Umbilical cord (tissue), 2 donors: ENCODE results near the gene FH. TPM values are rescaled to one million over a fixed set of nuclear protein-coding genes. Genes with fewer than 3 reads are reported as not detected.
A peak's percentile ranks its signal among the peaks of the same experiment; 100 is the strongest.

Experiments used
- DNase-seq: peaks from one replicate; pipeline ENCODE4 v3.0.0-alpha.2; 2015; ENCODE audit warnings: low spot score
- total RNA-seq: library from RNA; depleted of rRNA; stranded (reverse); fragments of >200 nt; gene quantifications from one replicate; pipeline ENCODE4 v1.2.3, GENCODE V29; 2014; ENCODE audit warnings: low replicate concordance; ENCODE audit not compliant: insufficient read depth

Gene FH
- total RNA-seq, 1 donor from 2014 or later, result 37.1 TPM

DNA sequence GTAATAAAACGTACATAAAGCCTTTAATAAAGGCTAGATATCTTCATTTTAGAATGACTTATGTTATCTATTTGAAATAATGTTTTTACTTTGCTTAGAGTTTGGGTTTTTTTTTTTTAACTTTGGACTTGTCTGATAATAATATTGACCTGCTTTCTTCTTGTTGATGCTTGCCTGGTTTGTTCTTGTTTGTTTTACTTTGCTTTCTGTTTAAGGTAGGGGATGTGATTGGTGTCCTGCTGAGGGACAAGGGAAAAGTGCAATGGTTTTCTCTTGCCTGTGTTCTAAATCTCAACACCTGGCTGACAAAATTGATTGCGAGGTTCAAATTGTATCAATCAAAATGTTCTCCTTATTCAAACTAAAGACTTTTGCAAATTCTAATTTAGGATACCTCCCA lies 2.2 kb upstream of the FH start:
- no peak for DNase-seq

DNA sequence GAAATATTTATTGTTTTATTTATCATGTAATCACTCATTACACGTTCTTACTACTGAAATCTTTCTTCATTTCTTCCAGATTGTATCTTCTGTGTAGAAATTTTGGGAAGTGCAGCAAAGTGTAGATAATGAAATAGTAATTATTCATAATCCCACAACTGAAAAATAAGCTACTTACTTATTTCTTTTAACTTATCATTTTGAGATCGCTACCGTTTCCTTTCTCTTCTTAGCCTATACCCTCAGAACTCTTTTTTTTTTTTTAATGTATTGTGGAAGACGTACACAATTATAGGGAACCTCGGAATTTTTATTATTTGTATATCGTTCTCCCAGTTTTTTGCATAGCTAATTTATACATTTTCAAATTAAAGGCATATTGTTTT lies 518 bp upstream of the FH start:
- no peak for DNase-seq

DNA sequence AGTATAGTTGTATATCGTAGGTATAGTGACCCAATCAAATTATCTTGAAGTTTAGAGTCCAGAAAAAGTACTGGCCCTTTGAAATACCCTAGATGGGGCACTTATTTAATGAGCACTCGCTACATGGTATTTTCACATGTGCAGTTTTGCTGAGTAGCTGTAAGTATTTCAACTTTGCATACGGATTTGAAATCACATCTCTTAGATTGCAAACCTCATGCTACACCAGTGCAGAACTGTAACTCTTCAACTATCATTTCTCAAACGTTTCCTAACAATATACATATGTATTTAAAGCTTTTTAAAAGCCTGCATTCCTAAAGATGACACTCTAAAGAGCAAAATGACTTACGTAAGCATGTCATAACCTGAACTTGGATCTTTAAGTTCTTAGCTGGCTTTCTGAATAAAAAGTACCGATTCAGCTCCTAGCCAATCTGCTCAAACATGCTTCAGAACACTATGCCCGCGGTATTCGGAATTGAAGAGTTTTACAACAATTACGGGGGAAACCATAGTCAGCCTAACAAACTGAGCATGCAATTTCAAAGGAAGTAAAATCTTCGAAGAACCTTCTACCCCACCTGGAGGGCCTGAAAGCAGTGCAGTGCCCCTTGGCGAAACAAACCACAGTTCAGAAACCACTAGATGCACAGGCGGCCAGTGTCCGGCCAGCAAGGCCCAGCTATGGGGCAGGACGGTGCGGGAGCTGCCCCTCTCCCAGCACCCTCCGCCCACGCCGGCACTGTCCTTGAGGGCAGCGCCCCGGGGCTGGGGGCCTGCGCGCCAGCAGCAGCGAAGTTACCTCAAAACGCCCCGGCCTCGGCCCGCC lies 863 bp downstream of the FH start:
- peak; percentile 28 for DNase-seq

DNA sequence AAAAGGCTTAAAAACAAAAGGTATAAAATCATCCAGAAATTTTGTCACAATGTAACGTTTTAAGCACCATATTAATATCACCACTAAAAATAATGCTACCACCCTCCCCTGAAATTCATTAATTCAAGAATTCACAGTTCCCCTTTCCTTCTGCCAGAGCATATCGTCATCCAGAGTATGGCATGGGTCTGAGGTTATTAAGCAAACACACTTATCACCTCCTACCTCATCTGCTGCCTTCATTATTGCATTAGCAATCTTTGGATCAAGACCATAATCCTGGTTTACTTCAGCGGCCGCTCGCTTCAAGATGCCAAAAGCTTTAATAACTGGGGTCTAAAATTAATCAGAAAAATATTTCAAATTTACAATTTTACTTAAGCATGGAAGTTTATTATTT lies 6.2 kb downstream of the FH start:
- no peak for DNase-seq

DNA sequence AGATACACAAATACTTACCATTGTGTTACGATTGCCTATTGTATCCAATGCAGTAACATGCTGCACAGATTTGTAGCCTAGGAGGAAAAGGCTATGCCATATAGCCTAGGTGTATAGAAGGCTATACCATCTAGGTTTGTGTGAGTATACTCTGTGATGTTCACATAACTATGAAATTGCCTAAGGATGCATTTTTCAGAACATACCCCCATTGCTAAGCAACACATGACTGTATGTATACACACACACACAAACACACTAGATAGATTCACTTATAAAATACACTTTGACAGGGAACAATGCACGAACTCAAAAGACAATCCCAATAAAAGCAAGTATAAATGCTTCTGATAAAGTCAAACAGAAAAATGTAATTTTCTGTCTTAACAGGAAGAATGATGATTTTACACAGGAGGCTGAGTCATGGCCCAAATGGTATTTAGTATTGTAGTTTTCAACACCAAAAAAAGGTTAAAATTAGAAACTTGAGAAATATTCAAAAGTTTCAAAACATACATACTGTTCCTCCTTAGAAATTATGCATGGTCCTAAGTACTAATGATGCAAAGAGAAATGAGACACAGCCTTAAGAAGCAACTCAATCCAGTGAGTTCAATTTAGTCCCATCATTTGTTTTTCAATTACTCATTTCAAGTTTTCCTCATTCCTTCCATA lies 12.2 kb downstream of the FH start:
- no peak for DNase-seq

DNA sequence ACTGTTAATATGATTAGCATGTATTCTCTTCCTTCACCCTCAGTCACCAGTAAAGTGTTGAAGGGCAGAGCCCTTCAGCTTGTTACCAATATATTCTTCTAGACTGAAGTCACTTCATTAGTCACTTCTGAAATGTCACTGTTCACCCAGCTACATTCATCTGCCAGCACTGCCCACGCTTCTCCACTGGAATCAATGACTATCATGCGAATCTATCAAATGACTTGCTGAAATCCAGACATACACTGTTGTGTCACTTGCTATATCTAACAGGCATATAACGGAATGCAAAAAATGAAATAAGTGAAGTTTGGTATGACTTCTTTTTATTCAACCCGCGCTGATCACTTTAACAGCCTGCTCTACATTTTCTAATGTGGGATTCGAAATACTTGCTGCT lies 16.1 kb downstream of the FH start:
- DNase-seq, result no peak

DNA sequence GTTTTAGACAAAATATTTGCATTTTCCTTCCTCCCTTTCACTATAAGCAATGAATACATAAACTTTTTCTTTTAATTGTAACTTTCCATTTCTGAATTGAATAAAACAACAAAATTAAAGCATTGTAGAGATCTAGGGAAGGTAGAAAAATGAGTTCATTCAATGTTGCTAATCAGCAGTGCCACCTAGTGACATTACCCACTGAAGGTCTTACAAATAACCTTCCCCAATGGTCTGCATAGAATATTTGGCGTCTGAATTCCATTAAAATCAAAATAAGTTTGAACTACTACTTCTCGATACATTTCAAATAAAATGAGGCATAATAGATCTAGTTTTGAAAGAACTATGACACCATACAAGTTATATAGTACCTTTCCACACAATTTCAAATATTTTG lies 19.6 kb downstream of the FH start:
- DNase-seq, result peak; percentile 16

DNA sequence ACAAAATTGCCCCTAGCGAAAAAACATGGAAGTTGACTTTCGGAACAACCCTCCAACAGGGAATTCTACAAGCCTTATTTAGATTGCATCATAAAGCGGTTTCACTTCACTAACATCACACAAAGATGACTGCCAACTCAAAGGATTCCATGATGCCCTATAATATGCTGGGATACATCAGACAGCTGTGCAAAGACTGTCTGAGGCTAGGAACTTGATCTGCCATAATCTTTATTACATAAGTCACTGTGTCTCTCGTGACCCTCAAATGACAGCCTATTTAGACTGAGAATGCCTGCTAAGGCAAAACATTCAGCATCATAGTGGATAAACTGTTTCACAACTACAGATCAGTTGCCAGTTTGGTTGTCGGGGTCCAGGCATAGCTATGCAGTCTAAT lies 23.8 kb downstream of the FH start:
- no peak for DNase-seq

DNA sequence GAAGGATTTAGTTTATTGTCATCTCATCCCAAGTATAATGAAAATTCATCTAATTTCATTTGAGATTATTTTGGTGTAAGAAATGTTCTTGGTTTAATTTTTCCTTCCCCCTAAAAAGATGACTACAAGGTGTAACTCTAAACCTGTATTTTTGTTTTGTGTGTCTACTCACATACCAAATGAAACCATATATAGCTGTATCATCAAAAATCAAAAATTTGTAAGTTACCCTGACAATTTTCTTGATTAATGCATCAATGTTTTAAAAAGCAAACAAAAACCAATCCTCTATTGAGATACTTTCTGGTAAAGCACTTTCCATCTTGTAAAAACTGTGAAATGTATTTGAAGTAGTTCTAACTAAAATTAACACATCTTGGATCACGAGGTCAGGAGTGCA lies 30.8 kb downstream of the FH start:
- DNase-seq, result no peak

DNA sequence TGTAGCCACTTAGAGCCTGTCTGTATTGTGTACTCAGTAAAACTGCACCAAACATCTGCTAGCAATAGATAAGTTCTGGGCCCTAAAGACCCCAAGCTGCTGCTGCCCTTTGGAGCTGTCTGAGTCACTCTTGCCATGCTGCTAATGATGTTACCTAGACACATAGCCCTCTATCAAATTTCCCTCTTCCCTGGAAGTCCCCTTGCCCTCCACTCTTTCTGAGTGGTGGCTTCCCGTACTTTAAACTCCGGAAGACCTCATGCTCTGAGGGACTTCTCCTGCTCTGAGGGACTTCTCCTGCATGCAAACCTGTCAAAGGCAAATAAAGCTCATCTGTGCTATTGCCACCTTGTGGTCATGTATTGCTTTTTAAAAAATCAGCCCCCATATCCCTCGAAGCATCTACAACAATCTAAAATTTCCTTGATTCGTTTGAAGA lies 34.0 kb downstream of the FH start:
- DNase-seq, result no peak

DNA sequence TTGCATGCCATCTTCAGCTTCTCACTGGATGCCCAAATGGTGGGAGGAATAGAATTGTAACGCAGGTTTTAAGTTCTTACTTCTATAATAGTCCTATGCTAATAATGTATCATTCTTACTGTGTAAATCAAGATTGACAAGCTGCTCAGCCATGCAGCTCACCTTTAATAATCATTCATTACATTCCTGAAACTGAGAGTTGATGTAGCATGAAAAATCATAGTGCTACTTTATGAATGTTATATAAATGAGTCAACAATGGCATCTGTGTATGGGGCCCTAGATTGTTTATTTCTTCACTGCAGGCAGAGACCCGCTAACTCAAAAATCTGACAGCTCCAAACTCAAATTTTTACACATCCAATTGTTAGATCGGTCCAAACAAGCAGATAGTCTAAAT lies 34.4 kb downstream of the FH start:
- no peak for DNase-seq

DNA sequence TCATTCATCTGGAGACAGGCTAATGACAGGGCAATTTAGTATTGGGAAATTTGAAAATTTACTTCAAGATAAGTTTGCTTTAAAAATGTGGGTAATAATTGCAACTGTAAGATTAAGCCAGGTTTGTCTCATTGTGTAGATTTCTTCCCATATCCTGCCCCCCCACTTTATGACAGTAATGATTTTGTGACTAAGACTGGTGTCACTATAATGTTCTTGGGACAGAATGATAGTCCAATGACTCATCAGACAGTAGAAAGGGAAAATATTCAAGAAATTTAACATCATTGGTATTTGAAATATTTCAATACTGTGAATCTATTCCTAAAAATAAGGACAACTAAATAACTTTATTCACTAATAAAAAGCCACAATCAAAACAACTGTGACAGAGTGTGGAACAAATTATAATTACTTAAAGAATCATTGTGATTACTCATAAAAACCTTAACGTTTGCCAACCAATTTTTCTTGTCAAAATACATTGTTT lies 36.7 kb downstream of the FH start:
- DNase-seq, result no peak

DNA sequence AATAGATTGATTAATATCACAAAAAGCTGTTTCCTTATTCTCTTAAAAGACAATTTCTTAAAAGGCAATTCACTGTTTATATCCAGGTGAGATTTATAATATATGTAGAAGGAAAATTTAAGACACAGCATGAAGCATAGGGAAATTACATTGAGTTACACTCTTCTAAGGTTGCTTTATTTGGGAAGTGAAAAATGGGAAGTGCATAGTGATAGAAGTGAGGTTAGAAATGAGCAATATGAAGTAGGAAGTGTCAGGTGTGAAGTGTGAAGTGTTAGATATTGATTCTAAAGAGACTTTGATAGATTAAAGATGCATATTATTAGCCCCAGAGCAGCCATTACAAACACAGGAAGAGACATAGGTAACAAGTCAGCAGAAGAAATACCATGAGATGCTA lies 40.3 kb downstream of the FH start:
- DNase-seq, result no peak

DNA sequence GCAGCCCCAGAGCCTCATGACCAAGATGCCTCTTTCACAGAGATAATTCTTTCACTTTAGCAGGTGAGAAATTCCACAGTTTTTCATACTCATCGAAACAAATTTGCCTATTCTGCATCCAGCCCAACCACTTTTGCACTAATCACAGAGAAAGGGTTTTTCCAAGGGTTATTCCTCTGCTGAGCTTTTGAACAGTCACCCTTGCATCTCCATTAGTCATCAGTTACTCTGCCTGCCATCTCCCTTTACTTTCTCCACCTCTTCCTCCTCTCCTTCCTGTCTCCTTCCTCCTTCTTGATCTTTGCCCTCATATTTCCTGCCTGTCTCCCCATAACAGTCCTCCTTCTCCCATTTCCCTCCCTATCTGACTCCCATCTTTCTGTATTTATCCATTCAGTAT lies 43.9 kb downstream of the FH start:
- no peak for DNase-seq

DNA sequence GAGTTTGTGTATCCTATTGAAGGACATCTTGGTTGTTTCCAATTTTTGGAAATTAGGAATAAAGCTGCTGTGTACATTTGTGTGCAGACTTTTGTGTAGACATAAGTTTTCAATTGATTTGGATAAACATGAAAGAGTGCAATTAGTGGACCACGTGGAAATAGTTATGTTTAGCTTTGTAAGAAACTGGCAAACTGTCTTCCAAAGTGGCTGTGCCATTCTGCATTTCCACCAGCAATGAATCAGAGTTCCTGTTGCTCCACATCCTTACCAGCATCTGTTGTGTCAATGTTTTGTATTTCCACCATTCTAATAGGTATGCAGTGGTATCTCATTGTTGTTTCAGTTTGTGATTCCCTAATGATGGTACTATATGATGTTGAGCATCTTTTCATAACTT lies 46.5 kb downstream of the FH start:
- DNase-seq, result no peak

DNA sequence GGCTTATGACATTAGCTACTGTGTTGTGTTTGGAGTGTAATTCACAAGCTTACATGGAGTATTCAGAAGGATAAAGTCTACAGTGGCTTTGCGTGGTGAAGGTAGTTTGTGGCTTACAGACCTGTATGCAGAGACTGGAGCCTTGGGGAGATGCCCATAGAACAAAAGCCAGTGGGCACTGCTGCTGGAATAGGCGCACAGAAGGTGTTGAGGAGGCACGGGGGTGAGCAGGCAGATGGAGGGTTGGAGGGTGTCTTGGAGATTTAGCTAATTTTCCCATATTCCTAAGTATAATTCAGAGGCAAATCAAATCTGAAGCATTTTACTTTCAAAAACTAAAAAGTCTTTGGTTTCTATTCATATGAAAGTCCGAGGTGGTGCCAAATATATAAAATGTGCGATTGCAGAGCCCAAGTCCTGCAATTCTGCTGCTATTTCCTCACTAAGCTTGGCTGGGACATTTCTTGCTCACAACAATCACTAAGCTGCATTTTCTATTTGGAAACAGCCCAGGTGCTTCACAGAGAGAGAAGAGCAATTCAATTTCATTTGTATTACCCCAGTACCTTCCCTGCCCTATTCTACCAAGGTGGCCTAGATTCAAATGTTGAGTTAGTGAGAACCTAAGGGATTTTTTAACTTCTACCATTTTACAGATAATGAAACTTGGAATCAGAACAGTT lies 48.5 kb downstream of the FH start:
- DNase-seq, result no peak

DNA sequence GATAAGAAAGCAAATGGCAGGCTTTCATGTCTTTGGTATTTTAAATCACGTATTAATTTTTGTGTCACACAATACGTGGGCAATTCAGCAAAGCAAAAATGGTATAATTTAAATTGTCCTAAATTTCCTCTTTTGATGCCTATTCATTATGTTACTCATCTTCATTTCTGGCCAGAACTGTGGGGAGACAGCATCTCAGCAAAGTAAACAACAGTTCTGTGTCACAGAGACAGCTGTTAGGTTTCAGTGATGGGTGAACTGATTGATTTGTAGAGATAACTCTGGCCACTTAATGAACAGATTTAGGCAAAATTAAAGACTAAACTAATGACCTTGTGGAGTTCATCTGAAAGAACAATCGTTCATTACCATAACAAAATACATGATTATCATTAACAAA lies 49.2 kb downstream of the FH start:
- DNase-seq, result no peak

DNA sequence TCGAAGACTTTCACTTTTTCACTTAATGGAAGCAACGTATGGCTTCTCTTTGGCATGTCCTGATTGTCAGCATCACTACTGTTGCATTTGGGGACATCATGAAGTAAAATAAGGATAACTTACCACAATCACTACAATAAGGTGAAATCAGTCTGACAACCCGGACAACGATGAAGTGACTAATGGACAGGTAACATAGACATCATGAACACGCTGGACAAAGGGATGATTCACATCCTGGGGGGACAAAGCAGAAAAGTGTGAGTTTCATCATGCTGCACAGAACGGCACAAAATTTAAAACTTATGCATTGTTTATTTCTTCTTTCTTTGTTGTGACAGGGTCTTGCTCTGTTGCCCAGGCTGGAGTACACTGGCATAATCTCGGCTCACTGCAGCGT lies 53.9 kb downstream of the FH start:
- no peak for DNase-seq

DNA sequence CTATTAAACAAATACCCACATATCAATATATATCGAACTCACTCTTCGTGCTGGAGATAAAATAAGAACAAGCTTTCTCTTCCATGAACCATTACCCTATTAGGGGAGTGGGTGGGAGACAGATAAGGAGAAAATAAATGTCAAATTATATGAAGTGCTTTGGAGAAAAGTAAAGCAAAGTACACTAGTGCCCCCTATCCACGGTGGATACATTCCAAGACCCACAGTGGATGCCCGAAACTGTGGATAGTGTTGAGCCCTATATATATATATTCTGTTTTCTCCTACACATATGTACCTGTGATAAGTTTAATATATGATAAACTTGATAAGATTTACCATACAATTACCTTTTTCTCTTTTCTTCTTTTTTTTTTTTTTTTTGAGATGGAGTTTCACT lies 54.6 kb downstream of the FH start:
- no peak for DNase-seq

DNA sequence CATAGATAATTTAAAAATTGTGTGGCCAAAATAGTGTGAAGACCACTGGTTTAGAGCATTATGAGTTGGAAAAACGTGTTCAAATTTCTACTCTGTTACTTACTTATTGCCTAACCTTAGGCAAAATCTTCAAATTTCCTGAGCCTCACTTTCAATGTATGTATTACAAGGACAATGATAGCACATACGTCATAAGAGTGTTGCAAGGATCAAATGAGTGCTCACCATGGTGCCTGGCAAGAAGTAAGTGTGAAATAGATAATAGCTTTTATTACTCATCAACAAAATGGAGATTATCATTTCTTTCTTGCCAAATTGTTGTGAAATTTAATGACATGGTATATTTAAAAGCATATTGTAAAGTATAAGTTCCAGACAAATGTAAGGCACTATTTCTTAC lies 57.2 kb downstream of the FH start:
- DNase-seq, result no peak

DNA sequence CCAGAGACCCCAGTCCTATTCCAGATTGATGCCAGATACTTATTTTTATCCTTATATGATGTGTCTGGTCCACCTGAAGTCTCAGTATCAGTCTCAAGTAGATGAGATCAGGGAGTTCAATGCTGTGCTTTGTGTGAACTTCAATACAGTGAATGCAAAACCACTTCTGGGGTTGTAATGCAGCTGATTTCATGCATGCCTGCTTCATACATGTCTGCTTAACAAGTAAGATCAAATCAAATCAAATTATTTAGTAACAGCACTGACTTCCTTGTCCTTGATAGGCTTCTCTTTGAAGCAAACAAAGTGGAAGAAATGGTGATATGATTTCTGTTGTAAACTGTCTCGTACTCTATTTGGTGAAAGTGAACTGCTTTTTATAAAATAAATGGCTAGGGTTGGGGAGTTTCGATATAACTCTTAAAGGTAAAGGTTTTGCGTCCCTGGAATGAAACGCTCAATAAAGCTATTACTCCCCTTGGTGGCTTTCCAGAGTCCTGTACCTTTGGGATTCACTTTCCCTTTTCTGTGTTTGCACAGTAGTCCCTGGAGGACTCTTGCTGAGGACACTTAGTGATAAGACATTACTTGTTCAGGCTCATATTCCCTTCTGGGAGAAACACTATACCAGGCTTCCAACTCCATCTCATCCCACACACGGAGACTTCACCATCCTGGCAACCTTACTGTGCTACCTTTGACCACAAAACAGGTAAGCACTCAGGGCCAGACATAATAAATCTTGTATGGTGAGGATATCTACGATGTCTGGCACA lies 59.3 kb downstream of the FH start:
- DNase-seq, result no peak
